Ovary (tissue), 9 donors: ENCODE measurements around the gene ITPR1. TPM values are rescaled to one million over a fixed set of nuclear protein-coding genes. Genes with fewer than 3 reads are reported as not detected.
A peak's percentile ranks its signal among the peaks of the same experiment; 100 is the strongest.

Source experiments
- DNase-seq, 5 donors: peaks; one replicate each; pipeline ENCODE4 v3.0.0-alpha.2; 2019 to 2020
- H3K27ac ChIP-seq, 2 donors: fragments of 200-600 bp; one replicate each; pipeline versions ENCODE4 v1.5.1 to v1.8.0; 2019 to 2022
- H3K27me3 ChIP-seq: fragments of 200-600 bp; one replicate; pipeline ENCODE4 v1.8.0; 2022
- H3K36me3 ChIP-seq: fragments of 200-600 bp; sonication (generic); one replicate; pipeline ENCODE4 v1.5.1; 2019
- H3K4me1 ChIP-seq: one replicate; pipeline ENCODE4 v1.8.1; 2013; ENCODE audit warnings: mild to moderate bottlenecking, moderate library complexity; ENCODE audit not compliant: insufficient read depth
- H3K4me3 ChIP-seq: fragments of 200-600 bp; sonication (generic); one replicate; pipeline ENCODE4 v1.5.1; 2017
- H3K9me3 ChIP-seq, 2 donors: fragments of 200-600 bp in 1 of 2; sonication (generic) in 1 of 2; one replicate each; pipeline versions ENCODE4 v1.5.1 to v1.8.1; 2013 to 2019; ENCODE audit warnings: mild to moderate bottlenecking in 1 of 2, moderate library complexity in 1 of 2
- EP300 ChIP-seq: sonication (generic); formaldehyde crosslinking; IDR thresholded peaks from one replicate; pipeline ENCODE4 v1.6.1; 2017; ENCODE audit warnings: antibody characterized with exemption
- POLR2A ChIP-seq: fragments of 450-650 bp; IDR thresholded peaks from one replicate; pipeline ENCODE4 v1.6.1; 2017; ENCODE audit warnings: antibody characterized with exemption, mild to moderate bottlenecking, moderate library complexity
- WGBS, 3 donors: extraction: QIAGEN DNeasy Blood & Tissue Kit in 1 of 3; methylation state at CpG; one replicate each; pipeline versions ENCODE4 v1.1.5 to v1.1.7; 2013 to 2017; 5-methylcytosine and 5-hydroxymethylcytosine counted together
- intact Hi-C, 4 donors: fragments of 100-400 bp; cut with DNase I; formaldehyde crosslinking; loops; one replicate each; pipeline versions ENCODE4 v1.11.0 to v1.15.1; 2022 to 2023
- polyA plus RNA-seq, 2 donors: library from polyadenylated mRNA; stranded (reverse); fragments of 200-250 nt in 1 of 2; fragments of 350-450 nt in 1 of 2; fragmentation: Illumina TruSeq in 1 of 2; extraction: RNeasy Lipid Tissue Mini Kit (QIAGEN cat#74804) in 1 of 2; gene quantifications; one replicate each; pipeline ENCODE4 v1.2.3, GENCODE V29; 2013 to 2014
- total RNA-seq, 7 donors: library from RNA; depleted of rRNA in 2 of 7; stranded (reverse); fragments of >200 nt in 2 of 7; fragmentation: NEBNext Ultra II Directional in 3 of 7; extraction: Animal tissue kit (Norgen Biotek cat#: 25700) in 3 of 7; gene quantifications; one replicate each; pipeline versions ENCODE4 v1.1.0 to v1.2.4, GENCODE V29; 2016 to 2023
- TF ChIP-seq, protein P1 (sequence below), 3 donors: fragments of 450-650 bp in 2 of 3; fragments of 200-600 bp in 1 of 3; IDR thresholded peaks; one replicate each; pipeline versions ENCODE4 v1.5.1 to v1.8.0; 2016 to 2022; ENCODE audit warnings: antibody characterized with exemption in 3 of 3, mild to moderate bottlenecking in 1 of 3
- donor health status: DM: no; HTN: no; CAD: no; lungs with moderate emphysema.
- donor health status: DM: no; HTN: no; CAD: no.
- donor health status: Bipolar disorder and iron deficiency.
- donor health status: DM: yes; HTN: yes; CAD: no.
- donor health status: DM: no; HTN: no; CAD: no.
- donor health status: DM: yes; HTN: yes; CAD: no.

Gene ITPR1
- total and polyA plus RNA-seq, 9 donors = 59.5 to 313 (median 144) TPM

DNA sequence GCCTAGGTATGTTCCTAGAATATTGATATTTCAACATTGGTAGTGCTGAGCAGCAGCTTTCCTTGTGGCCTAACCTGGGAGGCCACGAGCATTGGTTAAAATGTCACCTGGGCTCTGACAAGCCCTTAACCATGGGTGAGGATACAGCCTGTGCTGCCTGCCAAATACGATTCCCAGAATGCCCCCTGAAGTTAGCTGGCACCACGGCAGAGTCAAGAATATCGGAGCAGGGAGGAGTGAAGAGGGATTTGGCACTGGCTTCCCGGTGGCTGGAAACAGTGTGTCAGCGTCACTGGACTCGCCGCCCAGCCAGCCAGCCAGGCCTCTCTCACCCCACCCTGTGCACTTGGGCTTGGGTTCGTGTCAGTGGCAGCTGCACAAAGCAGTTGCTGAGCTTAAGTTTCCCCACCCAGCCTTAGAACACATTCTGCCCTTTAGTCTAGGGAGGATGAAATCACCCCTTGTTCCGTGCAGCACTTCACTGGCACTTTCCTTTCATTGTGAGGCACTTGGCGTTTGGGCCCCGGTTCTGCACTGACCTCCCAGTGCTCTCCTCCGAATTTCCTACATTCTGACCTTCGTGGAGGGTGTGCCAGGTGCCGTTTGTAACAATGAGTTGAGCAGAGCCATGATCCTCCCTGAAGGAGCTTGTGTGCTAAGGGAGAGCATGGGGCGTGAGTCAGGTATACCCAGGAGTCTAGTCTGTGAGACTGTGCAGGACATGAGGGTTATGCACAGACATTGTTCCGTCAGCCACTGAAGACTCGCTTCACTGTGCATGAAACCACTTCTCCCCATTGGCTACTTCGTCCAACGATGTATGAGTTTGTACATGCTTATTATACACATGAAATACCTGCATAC lies 333.3 kb downstream of the ITPR1 start:
- DNase-seq = peak in 2 of 5 donors; percentile 43 to 45
- Histone ChIP-seq H3K4me1 (peaks cover 2% of the 10 kb centered on the region), H3K9me3 (no peaks in the 10 kb centered on the region), H3K27ac (peak overlapping the region in 1 of 2 donors; percentile 43), H3K27me3 (no peaks in the 10 kb centered on the region), H3K4me3 (no peak overlapping the region), H3K36me3 (no peaks in the 10 kb centered on the region)
- TF ChIP-seq, protein P1, sequence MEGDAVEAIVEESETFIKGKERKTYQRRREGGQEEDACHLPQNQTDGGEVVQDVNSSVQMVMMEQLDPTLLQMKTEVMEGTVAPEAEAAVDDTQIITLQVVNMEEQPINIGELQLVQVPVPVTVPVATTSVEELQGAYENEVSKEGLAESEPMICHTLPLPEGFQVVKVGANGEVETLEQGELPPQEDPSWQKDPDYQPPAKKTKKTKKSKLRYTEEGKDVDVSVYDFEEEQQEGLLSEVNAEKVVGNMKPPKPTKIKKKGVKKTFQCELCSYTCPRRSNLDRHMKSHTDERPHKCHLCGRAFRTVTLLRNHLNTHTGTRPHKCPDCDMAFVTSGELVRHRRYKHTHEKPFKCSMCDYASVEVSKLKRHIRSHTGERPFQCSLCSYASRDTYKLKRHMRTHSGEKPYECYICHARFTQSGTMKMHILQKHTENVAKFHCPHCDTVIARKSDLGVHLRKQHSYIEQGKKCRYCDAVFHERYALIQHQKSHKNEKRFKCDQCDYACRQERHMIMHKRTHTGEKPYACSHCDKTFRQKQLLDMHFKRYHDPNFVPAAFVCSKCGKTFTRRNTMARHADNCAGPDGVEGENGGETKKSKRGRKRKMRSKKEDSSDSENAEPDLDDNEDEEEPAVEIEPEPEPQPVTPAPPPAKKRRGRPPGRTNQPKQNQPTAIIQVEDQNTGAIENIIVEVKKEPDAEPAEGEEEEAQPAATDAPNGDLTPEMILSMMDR (IDR thresholded peaks at IDR 0.05) = no peak
- no peak for TF ChIP-seq POLR2A
- TF ChIP-seq EP300 = no peak
- WGBS, 3 donors = 75 to 85% (median 85%) methylated on average over 20 of the region's 20 CpGs
- intact Hi-C loops = no loop called here

DNA sequence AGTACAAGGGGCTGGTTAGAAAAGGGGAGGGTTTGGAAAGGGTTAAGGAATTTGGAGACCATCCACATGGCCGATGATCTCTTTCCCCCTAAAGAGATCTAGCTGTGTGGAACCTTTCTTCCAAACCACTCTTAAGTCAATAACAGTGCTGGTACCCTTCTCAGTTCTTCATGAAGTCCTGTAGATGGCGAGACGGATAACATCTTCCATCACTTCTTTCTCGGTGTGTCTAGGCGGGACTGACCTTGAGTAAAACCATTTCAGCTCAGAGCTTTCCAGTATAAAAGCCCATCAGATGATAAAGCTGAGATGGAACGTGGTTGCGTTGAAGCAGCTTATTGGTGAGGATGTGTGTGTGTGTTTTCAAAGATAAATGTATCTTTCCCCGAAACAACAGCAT lies 334.6 kb downstream of the ITPR1 start:
- no peak for DNase-seq
- Histone ChIP-seq H3K36me3 (no peaks in the 10 kb centered on the region), H3K9me3 (no peaks in the 10 kb centered on the region), H3K27ac (no peak overlapping the region), H3K27me3 (no peaks in the 10 kb centered on the region), H3K4me1 (peaks cover 2% of the 10 kb centered on the region), H3K4me3 (no peak overlapping the region)
- intact Hi-C loops = no loop called here
- no peak for TF ChIP-seq EP300
- TF ChIP-seq POLR2A = no peak
- TF ChIP-seq, protein P1 (IDR thresholded peaks at IDR 0.05) = no peak
- WGBS, 3 donors = 56 to 62% (median 58%) methylated on average over 8 of the region's 8 CpGs

DNA sequence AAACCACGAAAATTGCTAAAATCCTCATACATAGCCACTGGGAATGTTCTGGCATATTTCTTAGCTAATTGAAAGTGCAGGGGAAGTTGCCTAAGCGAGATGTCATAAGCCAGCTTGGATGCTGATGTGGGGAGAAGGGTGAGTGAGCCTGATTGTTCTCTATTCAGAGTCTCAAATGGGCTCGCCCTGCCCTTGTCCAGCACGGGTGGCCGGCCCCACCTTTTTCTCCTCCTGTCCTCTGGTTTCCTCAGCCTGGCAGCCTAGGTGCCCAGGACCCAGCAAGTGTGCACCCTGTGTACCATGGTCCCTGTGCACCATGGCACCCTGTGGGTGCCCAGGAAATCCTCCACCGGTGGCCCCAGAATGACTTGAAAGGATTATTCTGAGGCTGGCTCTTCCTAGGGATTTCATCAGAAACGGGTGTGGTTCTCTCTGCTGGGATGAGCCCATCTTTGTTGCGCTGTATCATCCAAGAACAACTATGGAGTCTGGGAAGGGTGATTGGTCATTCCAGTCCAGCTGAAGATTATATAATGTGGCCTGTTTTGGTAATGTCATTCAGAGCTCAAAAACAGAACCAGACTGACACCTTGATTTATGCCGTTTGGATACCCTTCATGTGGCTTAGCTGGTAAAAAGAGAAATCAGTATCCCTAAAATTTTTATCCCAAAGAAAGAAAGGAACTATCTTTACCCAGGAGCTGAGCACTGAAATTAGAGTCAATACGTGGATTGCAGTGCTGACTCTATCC lies 335.3 kb downstream of the ITPR1 start:
- DNase-seq = no peak
- H3K36me3 ChIP-seq = no peaks in the 10 kb centered on the region
- H3K27ac ChIP-seq = no peak overlapping the region
- WGBS, 3 donors = 89 to 92% (median 90%) methylated on average over 10 of the region's 10 CpGs
- no peak for TF ChIP-seq EP300
- TF ChIP-seq, protein P1 (IDR thresholded peaks at IDR 0.05) = no peak
- TF ChIP-seq POLR2A = no peak
- intact Hi-C loops = no loop called here
- H3K4me1 ChIP-seq = peaks cover 2% of the 10 kb centered on the region
- no peaks in the 10 kb centered on the region for H3K27me3 ChIP-seq
- no peak overlapping the region for H3K4me3 ChIP-seq
- no peaks in the 10 kb centered on the region for H3K9me3 ChIP-seq

DNA sequence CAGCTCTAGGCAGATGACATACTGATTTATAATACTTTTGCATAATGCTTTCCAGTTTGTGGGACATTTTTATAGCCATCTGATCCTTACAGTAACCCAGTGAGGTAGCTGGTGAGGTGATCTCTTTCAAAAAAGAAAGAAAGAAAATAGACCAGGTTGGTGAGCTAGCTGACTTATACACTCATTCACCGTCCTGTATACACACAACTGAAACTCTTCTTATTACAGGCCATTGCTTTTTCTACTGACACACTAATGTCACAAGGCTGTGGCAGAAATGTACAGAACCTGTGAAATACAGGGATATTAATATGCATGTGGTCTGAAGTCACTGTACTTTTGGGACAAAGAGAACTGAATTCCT lies 335.9 kb downstream of the ITPR1 start:
- H3K27me3 ChIP-seq = no peaks in the 10 kb centered on the region
- H3K27ac ChIP-seq = no peak overlapping the region
- no peak for DNase-seq
- H3K9me3 ChIP-seq = no peaks in the 10 kb centered on the region
- H3K4me1 ChIP-seq = peaks cover 2% of the 10 kb centered on the region
- H3K4me3 ChIP-seq = no peak overlapping the region
- WGBS, 3 donors = 86 to 91% (median 89%) methylated on average over 1 of the region's 1 CpG
- TF ChIP-seq POLR2A = no peak
- no peak for TF ChIP-seq EP300
- TF ChIP-seq, protein P1 (IDR thresholded peaks at IDR 0.05) = no peak
- intact Hi-C loops = no loop called here
- H3K36me3 ChIP-seq = no peaks in the 10 kb centered on the region
